HG02642 (cell line): ENCODE measurements around the gene UBE2M.

ENCODE experiments used
- ATAC-seq: cut with Tn5 transposase; IDR thresholded peaks from one replicate; pipeline ENCODE4 v1.9.1; 2021; ENCODE audit warnings: mild to moderate bottlenecking; ENCODE audit not compliant: unreplicated experiment, poor library complexity

Gene UBE2M

GRCh38 chr19:58571575-58571947 is 13.2 kb upstream of the UBE2M start:
- ATAC-seq: no peak

- no peak for ATAC-seq
These were observed 12.6 kb upstream of the UBE2M start for GRCh38 chr19:58570770-58571574.

- ATAC-seq: no peak
These were observed 11.7 kb upstream of the UBE2M start for GRCh38 chr19:58569943-58570670.

GRCh38 chr19:58569191-58569942 is 11.0 kb upstream of the UBE2M start:
- ATAC-seq: no peak

- ATAC-seq: no peak
These were observed 10.2 kb upstream of the UBE2M start for GRCh38 chr19:58568453-58569130.

- no peak for ATAC-seq
These were observed 8.6 kb upstream of the UBE2M start for GRCh38 chr19:58566989-58567388.

GRCh38 chr19:58563823-58564222 is 5.4 kb upstream of the UBE2M start:
- ATAC-seq: no peak

- no peak for ATAC-seq
These were observed 4.7 kb upstream of the UBE2M start for GRCh38 chr19:58563034-58563573.

GRCh38 chr19:58562122-58563033 is 4.0 kb upstream of the UBE2M start:
- ATAC-seq: no peak

GRCh38 chr19:58561373-58562121 is 3.1 kb upstream of the UBE2M start:
- ATAC-seq: no peak

GRCh38 chr19:58560921-58561320 is 2.5 kb upstream of the UBE2M start:
- no peak for ATAC-seq

- no peak for ATAC-seq
These were observed 1.8 kb upstream of the UBE2M start for GRCh38 chr19:58560007-58560887.

GRCh38 chr19:58559275-58560006 is 1.0 kb upstream of the UBE2M start:
- peak; percentile 26 for ATAC-seq

- ATAC-seq: peak; percentile 60
These were observed 338 bp upstream of the UBE2M start for GRCh38 chr19:58558623-58559274.

GRCh38 chr19:58557221-58558065 is 968 bp downstream of the UBE2M start:
- ATAC-seq: no peak
